ENCODE results near the gene LGR6. TPM values are rescaled to one million over a fixed set of nuclear protein-coding genes. Genes with fewer than 3 reads are reported as not detected.

LGR6 gene
- polyA plus RNA-seq, 1 donor: 0.90 TPM

- no peak for DNase-seq
Observed at GRCh38 chr1:202268817-202269216, 75.2 kb downstream of the LGR6 start.

- no peak for DNase-seq
Observed at GRCh38 chr1:202270871-202271326, 77.3 kb downstream of the LGR6 start.

GRCh38 chr1:202272103-202272845 is 78.7 kb downstream of the LGR6 start:
- DNase-seq: no peak

GRCh38 chr1:202274611-202275010 is 81.0 kb downstream of the LGR6 start:
- no peak for DNase-seq

- DNase-seq: no peak
Observed at GRCh38 chr1:202275061-202275770, 81.6 kb downstream of the LGR6 start.

- no peak for DNase-seq
Observed at GRCh38 chr1:202276081-202276715, 82.6 kb downstream of the LGR6 start.

- DNase-seq: no peak
Observed at GRCh38 chr1:202276920-202277319, 83.3 kb downstream of the LGR6 start.

GRCh38 chr1:202278751-202279150 is 85.2 kb downstream of the LGR6 start:
- no peak for DNase-seq

- DNase-seq: no peak
Observed at GRCh38 chr1:202279806-202280205, 86.2 kb downstream of the LGR6 start.

- no peak for DNase-seq
Observed at GRCh38 chr1:202280595-202280994, 87.0 kb downstream of the LGR6 start.

- no peak for DNase-seq
Observed at GRCh38 chr1:202281316-202282024, 87.9 kb downstream of the LGR6 start.

GRCh38 chr1:202282025-202282371 is 88.4 kb downstream of the LGR6 start:
- no peak for DNase-seq

- no peak for DNase-seq
Observed at GRCh38 chr1:202282596-202283283, 89.1 kb downstream of the LGR6 start.

GRCh38 chr1:202283379-202283844 is 89.8 kb downstream of the LGR6 start:
- no peak for DNase-seq

- no peak for DNase-seq
Observed at GRCh38 chr1:202283991-202284390, 90.4 kb downstream of the LGR6 start.

- no peak for DNase-seq
Observed at GRCh38 chr1:202285908-202286307, 92.3 kb downstream of the LGR6 start.

GRCh38 chr1:202286622-202287097 is 93.1 kb downstream of the LGR6 start:
- DNase-seq: no peak

GRCh38 chr1:202287196-202287595 is 93.6 kb downstream of the LGR6 start:
- no peak for DNase-seq

- no peak for DNase-seq
Observed at GRCh38 chr1:202288177-202288576, 94.6 kb downstream of the LGR6 start.

- no peak for DNase-seq
Observed at GRCh38 chr1:202289009-202289408, 95.4 kb downstream of the LGR6 start.

GRCh38 chr1:202291001-202291400 is 97.4 kb downstream of the LGR6 start:
- no peak for DNase-seq

Measured in left kidney (tissue), 2 donors.